ENCODE measurements around the gene ARAF.

DNA sequence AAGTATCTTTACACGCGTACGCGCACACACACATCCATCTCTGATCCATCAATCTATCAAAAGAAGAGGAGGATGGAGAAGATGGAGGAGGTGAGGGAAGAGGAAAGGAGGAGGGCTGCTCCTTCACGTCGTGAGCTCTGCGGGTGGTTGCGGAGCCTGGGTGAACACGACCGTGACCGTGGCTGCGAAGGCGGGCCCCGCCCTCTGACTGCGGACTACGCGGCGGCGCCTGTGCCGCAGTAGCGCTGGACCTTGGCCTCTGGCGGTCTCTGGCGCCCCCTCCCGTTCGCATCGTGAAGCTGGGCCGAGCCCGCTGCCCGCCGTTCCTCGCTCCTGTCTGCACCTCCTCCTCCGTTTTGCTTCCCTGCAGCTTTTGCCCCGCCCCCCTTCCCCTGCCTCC lies 37.7 kb upstream of the ARAF start:
- TF ChIP-seq, protein P1, sequence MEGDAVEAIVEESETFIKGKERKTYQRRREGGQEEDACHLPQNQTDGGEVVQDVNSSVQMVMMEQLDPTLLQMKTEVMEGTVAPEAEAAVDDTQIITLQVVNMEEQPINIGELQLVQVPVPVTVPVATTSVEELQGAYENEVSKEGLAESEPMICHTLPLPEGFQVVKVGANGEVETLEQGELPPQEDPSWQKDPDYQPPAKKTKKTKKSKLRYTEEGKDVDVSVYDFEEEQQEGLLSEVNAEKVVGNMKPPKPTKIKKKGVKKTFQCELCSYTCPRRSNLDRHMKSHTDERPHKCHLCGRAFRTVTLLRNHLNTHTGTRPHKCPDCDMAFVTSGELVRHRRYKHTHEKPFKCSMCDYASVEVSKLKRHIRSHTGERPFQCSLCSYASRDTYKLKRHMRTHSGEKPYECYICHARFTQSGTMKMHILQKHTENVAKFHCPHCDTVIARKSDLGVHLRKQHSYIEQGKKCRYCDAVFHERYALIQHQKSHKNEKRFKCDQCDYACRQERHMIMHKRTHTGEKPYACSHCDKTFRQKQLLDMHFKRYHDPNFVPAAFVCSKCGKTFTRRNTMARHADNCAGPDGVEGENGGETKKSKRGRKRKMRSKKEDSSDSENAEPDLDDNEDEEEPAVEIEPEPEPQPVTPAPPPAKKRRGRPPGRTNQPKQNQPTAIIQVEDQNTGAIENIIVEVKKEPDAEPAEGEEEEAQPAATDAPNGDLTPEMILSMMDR (IDR thresholded peaks at IDR 0.05 in 8 of 11, conservative IDR thresholded peaks at IDR 0.05 in 3 of 11): peak; percentile 72 to 91 (median 84)
- no peak for TF ChIP-seq POLR2A (IDR thresholded peaks at IDR 0.05)
- peak; percentile 60 to 84 (median 70) for TF ChIP-seq POLR2AphosphoS5 (IDR thresholded peaks at IDR 0.05)

All from spleen (tissue), 7 donors.